Panc1 (cell line): ENCODE results near the gene CNNM1. TPM values are rescaled to one million over a fixed set of nuclear protein-coding genes. Genes with fewer than 3 reads are reported as not detected.

Experiments used
- ATAC-seq: fragments of 200-7000 bp; cut with Tn5 transposase; 2 replicates; pipeline ENCODE4 v1.9.1; 2020; ENCODE audit warnings: mild to moderate bottlenecking, moderate library complexity
- BruUV-seq: library from RNA; stranded (reverse); fragments of 400-500 nt; replicated peaks from 2 replicates; lab custom pipeline; 2021; lab: Mats Ljungman, UMichigan
- CTCF ChIA-PET: fragments of 300-600 bp; sonication (Branson Sonifier 250); formaldehyde crosslinking; loops from one replicate; lab custom pipeline; 2022; ENCODE audit warnings: antibody characterized with exemption; lab: Charles Lee
- POLR2A ChIA-PET: fragments of 300-600 bp; sonication (Branson Sonifier 250); formaldehyde crosslinking; loops from one replicate; lab custom pipeline; 2022; ENCODE audit warnings: antibody characterized with exemption; lab: Charles Lee
- DNase-seq: peaks from one replicate; pipeline ENCODE4 v3.0.0-alpha.2; 2010; ENCODE audit warnings: low read depth, low spot score
- H3K27ac ChIP-seq: 2 replicates; pipeline ENCODE4 v1.5.1; 2011; ENCODE audit warnings: mild to moderate bottlenecking, low read length, inconsistent platforms
- H3K27me3 ChIP-seq: fragments of 200-500 bp; sonication (Bioruptor generic); 2 replicates; pipeline ENCODE4 v1.6.0; 2014; ENCODE audit warnings: low read length, inconsistent platforms; ENCODE audit not compliant: control insufficient read depth, insufficient read depth
- H3K36me3 ChIP-seq: fragments of 200-500 bp; sonication (Bioruptor generic); 2 replicates; pipeline ENCODE4 v1.5.1; 2014; ENCODE audit warnings: inconsistent platforms, mild to moderate bottlenecking, low read length, moderate library complexity; ENCODE audit not compliant: control insufficient read depth, insufficient read depth
- H3K4me1 ChIP-seq: 2 replicates; pipeline ENCODE4 v1.5.1; 2011; ENCODE audit warnings: inconsistent platforms, mild to moderate bottlenecking, low read length, moderate library complexity; ENCODE audit not compliant: control insufficient read depth, insufficient read depth
- H3K4me3 ChIP-seq, 2 experiments: 2 replicates each; pipeline ENCODE4 v1.5.1; 2011 to 2012; ENCODE audit warnings: low read depth in 2 of 2, low read length in 2 of 2, mild to moderate bottlenecking in 2 of 2, inconsistent platforms in 1 of 2, moderate library complexity in 1 of 2
- H3K9me3 ChIP-seq: fragments of 200-500 bp; sonication (Bioruptor generic); 2 replicates; pipeline ENCODE4 v1.5.1; 2014; ENCODE audit warnings: low read depth, mild to moderate bottlenecking, inconsistent platforms, low read length, moderate library complexity; ENCODE audit not compliant: control insufficient read depth, insufficient read depth
- CTCF ChIP-seq: fragments of 450-650 bp; IDR thresholded peaks from 2 replicates; pipeline ENCODE4 v1.5.1; 2017; ENCODE audit warnings: mild to moderate bottlenecking
- POLR2AphosphoS5 ChIP-seq: IDR thresholded peaks from 2 replicates; pipeline ENCODE4 v1.6.1; 2012; ENCODE audit warnings: mild to moderate bottlenecking, low read depth, low read length, moderate library complexity
- REST ChIP-seq, 2 experiments: IDR thresholded peaks; 2 replicates each; pipeline ENCODE4 v1.6.1; 2011 to 2012; ENCODE audit warnings: low read depth in 2 of 2, control low read depth in 1 of 2, low read length in 1 of 2, mild to moderate bottlenecking in 1 of 2, moderate library complexity in 1 of 2; ENCODE audit not compliant: insufficient read depth in 1 of 2
- SIN3A ChIP-seq: IDR thresholded peaks from 2 replicates; pipeline ENCODE4 v1.6.1; 2012; ENCODE audit warnings: low read depth, mild to moderate bottlenecking, low read length, moderate library complexity, borderline replicate concordance; ENCODE audit not compliant: insufficient read depth
- TCF7L2 ChIP-seq: IDR thresholded peaks from 2 replicates; pipeline ENCODE4 v1.6.1; 2011; ENCODE audit warnings: mild to moderate bottlenecking, low read depth, low read length, inconsistent platforms
- in situ Hi-C: cut with HindIII; loops from 2 replicates; pipeline ENCODE4 v1.10.0; 2016; ENCODE audit warnings: low sequenced_read_pairs, low pct_unique_long_range_greater_than_20kb
- intact Hi-C: fragments of 100-400 bp; cut with micrococcal nuclease; formaldehyde crosslinking; loops from one replicate; pipeline ENCODE4 v1.10.0; 2022; ENCODE audit not compliant: unreplicated experiment
- total RNA-seq: library from RNA; stranded (reverse); gene quantifications from one replicate; pipeline ENCODE4 v1.2.1, GENCODE V29; 2021; ENCODE audit not compliant: unreplicated experiment

Gene CNNM1
- total RNA-seq, 1 experiment from 2014 or later, result 16.6 TPM

GRCh38 chr10:99331207-99331803, 2.1 kb downstream of the CNNM1 start:
- intact Hi-C loops (no loop called here), in situ Hi-C loops (no loop called here)
- Histone ChIP-seq H3K9me3 (no peaks in the 10 kb centered on the region), H3K27me3 (no peaks in the 10 kb centered on the region), H3K4me1 (peaks cover 10% of the 10 kb centered on the region; the same call in 1 of the 2 replicates), H3K27ac (no peak overlapping the region), H3K36me3 (no peaks in the 10 kb centered on the region), H3K4me3 (peak overlapping the region; percentile 55 to 81)
- BruUV-seq, result no TSS peak
- CTCF ChIA-PET, result no interaction called here
- no peak for DNase-seq
- POLR2A ChIA-PET, result no interaction called here
- ATAC-seq, result no peak
- peak; percentile 87 to 92 for TF ChIP-seq REST (IDR thresholded peaks at IDR 0.05; ENCODE audit: insufficient read depth in 1 of 2, low read depth in 2 of 2, low read length in 1 of 2)
- TF ChIP-seq SIN3A, result no peak
- no peak for TF ChIP-seq CTCF
- no peak for TF ChIP-seq POLR2AphosphoS5

GRCh38 chr10:99337311-99337811, 8.2 kb downstream of the CNNM1 start:
- H3K4me1 ChIP-seq, result peaks cover 29% of the 10 kb centered on the region
- TF ChIP-seq SIN3A (no peak), POLR2AphosphoS5 (no peak), CTCF (no peak), TCF7L2 (peak; percentile 90)
- ATAC-seq (peak; percentile 90), DNase-seq (no peak)
- no peaks in the 10 kb centered on the region for H3K36me3 ChIP-seq
- H3K4me3 ChIP-seq, result no peak overlapping the region
- ChIA-PET CTCF (interaction anchor here (0.8 kb wide), 1 partner anchor 99 kb away, joined by 3 read pairs; no protein-coding TSS in a partner anchor), POLR2A (no interaction called here)
- H3K27ac ChIP-seq, result peak overlapping the region; percentile 8; the same call in 1 of the 2 replicates
- no TSS peak for BruUV-seq
- intact Hi-C loops, result no loop called here
- H3K9me3 ChIP-seq, result no peaks in the 10 kb centered on the region
- in situ Hi-C loops, result no loop called here
- H3K27me3 ChIP-seq, result no peaks in the 10 kb centered on the region
